Astrocyte (in vitro differentiated cells and primary cell): ENCODE data around the gene LMNA.

ENCODE experiments used
- EZH2 ChIP-seq: IDR thresholded peaks from 2 replicates; pipeline ENCODE4 v1.6.1; 2012; ENCODE audit warnings: mild to moderate bottlenecking, low read length, inconsistent platforms; ENCODE audit not compliant: insufficient read depth
- TF ChIP-seq, protein P1 (sequence below): IDR thresholded peaks from 2 replicates; pipeline ENCODE4 v1.5.1; 2011; ENCODE audit warnings: low read depth, mild to moderate bottlenecking, inconsistent platforms, low read length, moderate library complexity; ENCODE audit not compliant: insufficient read depth

DNA sequence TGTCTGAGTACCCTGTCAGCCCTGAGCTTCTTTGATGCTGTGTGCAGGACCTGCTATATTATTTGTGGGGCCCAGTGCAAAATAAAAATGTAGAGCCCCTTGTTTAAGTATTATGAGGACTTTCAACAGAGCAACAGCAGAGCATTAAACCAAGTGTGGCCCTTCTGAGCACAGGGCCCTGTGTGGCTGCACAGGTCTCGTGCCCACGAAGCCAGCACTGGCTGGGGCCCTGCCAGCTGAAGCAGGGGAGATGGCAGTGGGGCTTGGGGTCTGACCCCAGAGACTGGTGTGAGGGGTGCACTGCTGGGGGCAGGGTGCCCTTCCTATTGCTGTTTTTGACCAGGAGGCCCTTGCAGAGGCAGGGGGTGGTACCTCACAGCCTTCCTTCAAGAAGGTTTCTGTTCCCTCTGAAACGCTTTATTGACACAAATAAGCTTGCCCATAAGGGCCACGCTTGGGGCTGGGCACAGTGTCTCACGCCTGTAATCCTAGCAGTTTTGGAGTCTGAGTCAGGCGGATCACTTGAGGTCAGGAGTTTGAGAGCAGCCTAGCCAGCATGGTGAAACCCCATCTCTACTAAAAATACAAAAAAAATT lies 36.7 kb downstream of the LMNA start:
- TF ChIP-seq, protein P1, sequence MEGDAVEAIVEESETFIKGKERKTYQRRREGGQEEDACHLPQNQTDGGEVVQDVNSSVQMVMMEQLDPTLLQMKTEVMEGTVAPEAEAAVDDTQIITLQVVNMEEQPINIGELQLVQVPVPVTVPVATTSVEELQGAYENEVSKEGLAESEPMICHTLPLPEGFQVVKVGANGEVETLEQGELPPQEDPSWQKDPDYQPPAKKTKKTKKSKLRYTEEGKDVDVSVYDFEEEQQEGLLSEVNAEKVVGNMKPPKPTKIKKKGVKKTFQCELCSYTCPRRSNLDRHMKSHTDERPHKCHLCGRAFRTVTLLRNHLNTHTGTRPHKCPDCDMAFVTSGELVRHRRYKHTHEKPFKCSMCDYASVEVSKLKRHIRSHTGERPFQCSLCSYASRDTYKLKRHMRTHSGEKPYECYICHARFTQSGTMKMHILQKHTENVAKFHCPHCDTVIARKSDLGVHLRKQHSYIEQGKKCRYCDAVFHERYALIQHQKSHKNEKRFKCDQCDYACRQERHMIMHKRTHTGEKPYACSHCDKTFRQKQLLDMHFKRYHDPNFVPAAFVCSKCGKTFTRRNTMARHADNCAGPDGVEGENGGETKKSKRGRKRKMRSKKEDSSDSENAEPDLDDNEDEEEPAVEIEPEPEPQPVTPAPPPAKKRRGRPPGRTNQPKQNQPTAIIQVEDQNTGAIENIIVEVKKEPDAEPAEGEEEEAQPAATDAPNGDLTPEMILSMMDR, result no peak
- no peak for TF ChIP-seq EZH2
